K562 (cell line): ENCODE measurements around the gene TDRD3. TPM values are rescaled to one million over a fixed set of nuclear protein-coding genes. Genes with fewer than 3 reads are reported as not detected.

Experiments
- ATAC-seq: fragments of 200-7000 bp; cut with Tn5 transposase; 3 replicates; pipeline ENCODE4 v1.9.1; 2020; ENCODE audit warnings: moderate library complexity
- BruUV-seq: library from RNA; stranded (reverse); fragments of 400-500 nt; replicated peaks from 2 replicates; lab custom pipeline; 2021; lab: Mats Ljungman, UMichigan
- CTCF ChIA-PET: fragments of 300-600 bp; formaldehyde crosslinking; extraction: SDS; loops from one replicate; lab custom pipeline; 2021; ENCODE audit warnings: low intra/inter-chr PET ratio; lab: Yijun Ruan, JAX
- POLR2A ChIA-PET: fragments of 300-600, 350-650 bp; sonication (Branson Sonifier 250); formaldehyde crosslinking; extraction: SDS; loops from one replicate; lab custom pipeline; 2021; ENCODE audit warnings: antibody characterized with exemption, inconsistent platforms; lab: Yijun Ruan, JAX
- DNase-seq, 4 experiments: peaks; one replicate each; pipeline versions ENCODE4 v3.0.0 to v3.0.0-alpha.2; 2011 to 2018; ENCODE audit warnings: low spot score in 3 of 4, mixed read lengths in 3 of 4; ENCODE audit errors: extremely low read depth in 1 of 4
- FAIRE-seq: peaks from 2 replicates; lab custom pipeline; 2011; peaks lifted over from hg19 to GRCh38; lab: Jason Lieb, UNC
- H2AFZ ChIP-seq: 2 replicates; pipeline ENCODE4 v1.6.0; 2011; ENCODE audit warnings: low read depth, low read length, control low read depth, inconsistent platforms
- H3K27ac ChIP-seq: fragments of 200-600 bp; 3 replicates; pipeline ENCODE4 v1.8.0; 2011; ENCODE audit warnings: low read depth, mild to moderate bottlenecking, control low read depth, inconsistent platforms, low read length, moderate library complexity, mixed read lengths; ENCODE audit errors: extremely low read depth
- H3K27me3 ChIP-seq, 2 experiments: fragments of 300-600 bp in 1 of 2; 2 replicates in 1 of 2; 3 replicates in 1 of 2; pipeline versions ENCODE4 v1.6.0 to v1.8.0; 2011; ENCODE audit warnings: inconsistent platforms in 2 of 2, low read length in 2 of 2, mild to moderate bottlenecking in 1 of 2, mixed read lengths in 1 of 2, moderate library complexity in 1 of 2; ENCODE audit not compliant: control insufficient read depth in 2 of 2, insufficient read depth in 2 of 2
- H3K36me3 ChIP-seq: fragments of 300-600 bp; 3 replicates; pipeline ENCODE4 v1.8.0; 2011; ENCODE audit warnings: mild to moderate bottlenecking, low read length, inconsistent platforms; ENCODE audit not compliant: control insufficient read depth, insufficient read depth
- H3K4me1 ChIP-seq, 2 experiments: fragments of 200-600 bp in 1 of 2; replicated peaks in 1 of 2; 2 replicates in 1 of 2; 3 replicates in 1 of 2; pipeline versions ENCODE4 v1.5.1 to v1.8.0; 2011; ENCODE audit warnings: inconsistent platforms in 2 of 2, low read length in 2 of 2, mild to moderate bottlenecking in 1 of 2, mixed read lengths in 1 of 2, moderate library complexity in 1 of 2; ENCODE audit not compliant: control insufficient read depth in 2 of 2, insufficient read depth in 2 of 2
- H3K4me2 ChIP-seq: 2 replicates; pipeline ENCODE4 v1.6.1; 2011; ENCODE audit warnings: low read length, control low read depth, inconsistent platforms, mixed read lengths; ENCODE audit not compliant: insufficient read depth
- H3K4me3 ChIP-seq: fragments of 200-600 bp; sonication (generic), shearing (Covaris generic); 2 replicates; pipeline ENCODE4 v1.5.1; 2016; ENCODE audit warnings: control low read depth, inconsistent platforms
- H3K79me2 ChIP-seq: fragments of 200-600 bp; 3 replicates; pipeline ENCODE4 v1.8.0; 2011; ENCODE audit warnings: low read length, inconsistent platforms; ENCODE audit not compliant: control insufficient read depth, insufficient read depth
- H3K9ac ChIP-seq, 2 experiments: 2 replicates each; pipeline versions ENCODE4 v1.6.0 to v1.6.1; 2011; ENCODE audit warnings: low read depth in 2 of 2, low read length in 2 of 2, control low read depth in 1 of 2, inconsistent platforms in 1 of 2, mild to moderate bottlenecking in 1 of 2, mixed read lengths in 1 of 2; ENCODE audit not compliant: insufficient read depth in 1 of 2
- H3K9me1 ChIP-seq: one replicate; pipeline ENCODE4 v1.6.0; 2011; ENCODE audit warnings: inconsistent platforms, mild to moderate bottlenecking, low read length, moderate library complexity; ENCODE audit not compliant: control insufficient read depth, insufficient read depth
- H3K9me3 ChIP-seq: replicated peaks from 2 replicates; pipeline ENCODE4 v1.5.1; 2011; ENCODE audit warnings: low read depth, low read length, inconsistent platforms; ENCODE audit not compliant: control insufficient read depth, insufficient read depth
- H4K20me1 ChIP-seq: replicated peaks from 2 replicates; pipeline ENCODE4 v1.6.1; 2011; ENCODE audit warnings: low read length, inconsistent platforms, mixed read lengths; ENCODE audit not compliant: control insufficient read depth, insufficient read depth
- FOXK1 ChIP-seq: sonication (generic); formaldehyde crosslinking; IDR thresholded peaks from 2 replicates; pipeline ENCODE4 v1.8.0; 2022; ENCODE audit warnings: missing genetic modification reagents, mild to moderate bottlenecking, borderline replicate concordance
- RAD51 ChIP-seq: fragments of 450-650 bp; IDR thresholded peaks from 2 replicates; pipeline ENCODE4 v1.7.1; 2016; ENCODE audit warnings: low read depth, mild to moderate bottlenecking, borderline replicate concordance
- RCOR1 ChIP-seq, 2 experiments: IDR thresholded peaks; 2 replicates each; pipeline ENCODE4 v1.6.1; 2012; ENCODE audit warnings: low read depth in 2 of 2, low read length in 2 of 2, borderline replicate concordance in 1 of 2, improper control_type of control experiment in 1 of 2
- WGBS: fragments of 100-300 bp; shearing (Covaris generic); methylation state at CpG from one replicate; pipeline ENCODE4 v1.1.6; 2016; ENCODE audit warnings: low coverage, mixed read lengths; ENCODE audit not compliant: insufficient coverage; ENCODE audit errors: missing lambda C conversion rate; 5-methylcytosine and 5-hydroxymethylcytosine counted together
- in situ Hi-C: fragments of 300-500 bp; cut with MboI; formaldehyde crosslinking; loops from 4 replicates; pipeline ENCODE4 v1.15.0; 2018; ENCODE audit warnings: inconsistent platforms, mixed read lengths
- intact Hi-C: fragments of 100-400 bp; cut with micrococcal nuclease; formaldehyde crosslinking; loops from 2 replicates; pipeline ENCODE4 v1.14.2; 2022
- polyA plus RNA-seq, 8 experiments: library from polyadenylated mRNA; depleted of rRNA in 4 of 8; stranded (reverse) in 5 of 8; unstranded in 3 of 8; fragments of >200 nt; fragmentation: Nextera tagmentation in 2 of 8; fragmentation: Illumina TruSeq in 1 of 8; extraction: Ambion mirVana in 2 of 8; extraction: Trizol in 1 of 8; gene quantifications; 2 replicates each; pipeline versions ENCODE4 v1.2.1 to v1.2.3, GENCODE V29; 2011 to 2014; ENCODE audit warnings: inconsistent platforms in 1 of 8, missing spikeins in 1 of 8
- total RNA-seq, 7 experiments: library from RNA; depleted of rRNA in 6 of 7; stranded (reverse); fragments of >200 nt in 6 of 7; fragmentation: Illumina TruSeq in 2 of 7; extraction: Trizol in 2 of 7; gene quantifications; 2 replicates each; pipeline versions ENCODE4 v1.2.1 to v1.2.3, GENCODE V29; 2011 to 2021; ENCODE audit warnings: low replicate concordance in 1 of 7
- TF ChIP-seq, protein P1 (sequence below): fragments of 450-650 bp; IDR thresholded peaks from 2 replicates; pipeline ENCODE4 v1.6.1; 2016; ENCODE audit warnings: antibody characterized with exemption
- TF ChIP-seq, protein P2 (sequence below): sonication (generic); formaldehyde crosslinking; IDR thresholded peaks from 2 replicates; pipeline ENCODE4 v1.8.1; 2022; ENCODE audit warnings: missing genetic modification reagents

TDRD3 gene
- total and polyA plus RNA-seq, 9 of the 15 experiments (the other 6 are each of a cell fraction or from before 2014, with no cell fraction given): 3.6 to 16.4 (median 9.5) TPM

DNA sequence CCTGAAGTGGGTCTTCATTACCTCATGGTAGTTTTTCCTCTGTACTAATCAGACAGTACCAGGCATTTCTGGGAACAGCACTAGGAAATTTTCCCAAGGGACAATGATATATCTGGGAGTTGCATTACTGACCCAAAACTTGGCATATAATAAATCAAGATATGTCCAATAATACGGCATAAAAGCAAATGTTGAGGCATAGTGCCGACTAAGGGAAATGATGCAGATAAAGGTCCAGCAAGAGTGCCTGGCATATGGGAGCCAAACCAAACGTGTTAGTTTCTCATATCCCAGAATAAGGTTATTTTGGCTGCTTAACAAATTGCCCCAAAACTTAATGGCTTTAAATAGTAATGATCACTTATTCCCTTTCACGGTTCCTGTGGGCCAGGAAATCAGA is 12.1 kb upstream of the TDRD3 start (continued):
- TF ChIP-seq, protein P1, sequence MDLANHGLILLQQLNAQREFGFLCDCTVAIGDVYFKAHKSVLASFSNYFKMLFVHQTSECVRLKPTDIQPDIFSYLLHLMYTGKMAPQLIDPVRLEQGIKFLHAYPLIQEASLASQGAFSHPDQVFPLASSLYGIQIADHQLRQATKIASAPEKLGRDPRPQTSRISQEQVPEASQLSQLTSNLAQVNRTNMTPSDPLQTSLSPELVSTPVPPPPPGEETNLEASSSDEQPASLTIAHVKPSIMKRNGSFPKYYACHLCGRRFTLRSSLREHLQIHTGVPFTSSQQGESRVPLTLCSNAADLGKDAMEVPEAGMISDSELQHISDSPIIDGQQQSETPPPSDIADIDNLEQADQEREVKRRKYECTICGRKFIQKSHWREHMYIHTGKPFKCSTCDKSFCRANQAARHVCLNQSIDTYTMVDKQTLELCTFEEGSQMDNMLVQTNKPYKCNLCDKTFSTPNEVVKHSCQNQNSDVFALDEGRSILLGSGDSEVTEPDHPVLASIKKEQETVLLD: no peak
- no peak for TF ChIP-seq RCOR1 (IDR thresholded peaks at IDR 0.05; ENCODE audit: borderline replicate concordance in 1 of 2, low read depth in 2 of 2, low read length in 2 of 2)
- TF ChIP-seq, protein P2, sequence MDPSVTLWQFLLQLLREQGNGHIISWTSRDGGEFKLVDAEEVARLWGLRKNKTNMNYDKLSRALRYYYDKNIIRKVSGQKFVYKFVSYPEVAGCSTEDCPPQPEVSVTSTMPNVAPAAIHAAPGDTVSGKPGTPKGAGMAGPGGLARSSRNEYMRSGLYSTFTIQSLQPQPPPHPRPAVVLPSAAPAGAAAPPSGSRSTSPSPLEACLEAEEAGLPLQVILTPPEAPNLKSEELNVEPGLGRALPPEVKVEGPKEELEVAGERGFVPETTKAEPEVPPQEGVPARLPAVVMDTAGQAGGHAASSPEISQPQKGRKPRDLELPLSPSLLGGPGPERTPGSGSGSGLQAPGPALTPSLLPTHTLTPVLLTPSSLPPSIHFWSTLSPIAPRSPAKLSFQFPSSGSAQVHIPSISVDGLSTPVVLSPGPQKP (CRISPR knock-in tag): no peak

DNA sequence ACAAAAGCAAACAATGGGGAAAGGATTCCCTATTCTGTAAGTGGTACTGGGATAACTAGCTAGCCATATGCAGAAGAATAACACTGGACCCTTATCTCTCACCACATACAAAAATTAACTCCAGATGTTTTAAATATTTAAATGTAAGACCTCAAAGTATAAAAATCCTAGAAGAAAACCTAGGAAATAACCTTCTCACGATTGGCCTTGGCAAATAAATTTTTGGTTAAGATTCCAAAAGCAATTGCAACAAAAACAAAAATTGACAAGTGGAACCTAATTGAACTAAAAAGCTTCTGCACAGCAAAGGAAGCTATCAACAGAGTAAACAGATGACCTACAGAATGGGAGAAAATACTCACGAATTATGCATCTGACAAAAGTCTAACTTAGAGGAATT is 10.8 kb upstream of the TDRD3 start:
- H3K27ac ChIP-seq: no peak overlapping the region
- no peaks in the 10 kb centered on the region for H3K9me1 ChIP-seq
- H2AFZ ChIP-seq: no peak overlapping the region
- no peak for FAIRE-seq
- intact Hi-C loops (no loop called here), in situ Hi-C loops (no loop called here)
- TF ChIP-seq RAD51 (no peak), FOXK1 (no peak)
- DNase-seq: no peak
- no peaks in the 10 kb centered on the region for H3K79me2 ChIP-seq
- POLR2A ChIA-PET: no interaction called here
- no peak overlapping the region for H3K4me2 ChIP-seq
- no peaks in the 10 kb centered on the region for H3K36me3 ChIP-seq
- no peaks in the 10 kb centered on the region for H3K4me1 ChIP-seq
- H4K20me1 ChIP-seq: no peaks in the 10 kb centered on the region
- no peak overlapping the region for H3K4me3 ChIP-seq
- H3K9ac ChIP-seq: no peak overlapping the region
- 0% methylated on average over 2 of the region's 2 CpGs for WGBS
- no peaks in the 10 kb centered on the region for H3K27me3 ChIP-seq
- BruUV-seq: no TSS peak
- no peak for ATAC-seq
- no peaks in the 10 kb centered on the region for H3K9me3 ChIP-seq
- CTCF ChIA-PET: no interaction called here
